ENCODE results near the gene IL32.
"Not testable (repeated sequence)": the region's sequence is repeated elsewhere in the genome, so short reads cannot be mapped to it uniquely, and the experiment has no call there.

The IL32 gene

GRCh38 chr16:3074860-3075522 is 9.6 kb downstream of the IL32 start:
- TF ChIP-seq, protein P1, sequence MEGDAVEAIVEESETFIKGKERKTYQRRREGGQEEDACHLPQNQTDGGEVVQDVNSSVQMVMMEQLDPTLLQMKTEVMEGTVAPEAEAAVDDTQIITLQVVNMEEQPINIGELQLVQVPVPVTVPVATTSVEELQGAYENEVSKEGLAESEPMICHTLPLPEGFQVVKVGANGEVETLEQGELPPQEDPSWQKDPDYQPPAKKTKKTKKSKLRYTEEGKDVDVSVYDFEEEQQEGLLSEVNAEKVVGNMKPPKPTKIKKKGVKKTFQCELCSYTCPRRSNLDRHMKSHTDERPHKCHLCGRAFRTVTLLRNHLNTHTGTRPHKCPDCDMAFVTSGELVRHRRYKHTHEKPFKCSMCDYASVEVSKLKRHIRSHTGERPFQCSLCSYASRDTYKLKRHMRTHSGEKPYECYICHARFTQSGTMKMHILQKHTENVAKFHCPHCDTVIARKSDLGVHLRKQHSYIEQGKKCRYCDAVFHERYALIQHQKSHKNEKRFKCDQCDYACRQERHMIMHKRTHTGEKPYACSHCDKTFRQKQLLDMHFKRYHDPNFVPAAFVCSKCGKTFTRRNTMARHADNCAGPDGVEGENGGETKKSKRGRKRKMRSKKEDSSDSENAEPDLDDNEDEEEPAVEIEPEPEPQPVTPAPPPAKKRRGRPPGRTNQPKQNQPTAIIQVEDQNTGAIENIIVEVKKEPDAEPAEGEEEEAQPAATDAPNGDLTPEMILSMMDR (IDR thresholded peaks at IDR 0.05; ENCODE audit: control insufficient read depth, insufficient read depth, low read depth, low read length, missing control alignments), result no peak
- no peak overlapping the region for H3K4me3 ChIP-seq (ENCODE audit: control insufficient read depth, low read depth, low read length)
- no peak for DNase-seq (ENCODE audit: low read depth)

GRCh38 chr16:3075523-3075915 is 10.1 kb downstream of the IL32 start:
- DNase-seq (ENCODE audit: low read depth), result no peak
- TF ChIP-seq, protein P1 (IDR thresholded peaks at IDR 0.05; ENCODE audit: control insufficient read depth, insufficient read depth, low read depth, low read length, missing control alignments), result no peak
- no peak overlapping the region for H3K4me3 ChIP-seq (ENCODE audit: control insufficient read depth, low read depth, low read length)

DNA sequence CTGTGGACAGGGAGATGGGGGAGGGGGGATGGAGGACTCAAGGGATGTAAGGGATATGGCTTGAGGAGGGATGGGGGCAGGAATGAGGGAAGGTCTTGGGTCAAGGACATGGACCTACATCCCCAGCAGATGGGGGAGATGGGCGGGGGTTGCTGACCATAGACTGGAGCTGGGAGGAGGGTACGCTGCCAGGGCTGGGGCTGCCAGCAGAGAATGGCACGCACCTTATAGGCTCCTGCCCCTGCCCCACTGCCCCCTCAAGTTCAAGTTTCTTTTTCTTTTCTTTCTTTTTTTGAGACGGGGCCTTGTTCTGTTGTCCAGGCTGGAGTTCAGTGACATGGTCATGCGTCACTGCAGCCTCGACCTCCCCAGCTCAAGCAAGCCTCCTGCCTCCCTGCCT is 10.5 kb downstream of the IL32 start:
- not testable (repeated sequence) for DNase-seq (ENCODE audit: low read depth); H3K4me3 ChIP-seq (ENCODE audit: control insufficient read depth, low read depth, low read length)

DNA sequence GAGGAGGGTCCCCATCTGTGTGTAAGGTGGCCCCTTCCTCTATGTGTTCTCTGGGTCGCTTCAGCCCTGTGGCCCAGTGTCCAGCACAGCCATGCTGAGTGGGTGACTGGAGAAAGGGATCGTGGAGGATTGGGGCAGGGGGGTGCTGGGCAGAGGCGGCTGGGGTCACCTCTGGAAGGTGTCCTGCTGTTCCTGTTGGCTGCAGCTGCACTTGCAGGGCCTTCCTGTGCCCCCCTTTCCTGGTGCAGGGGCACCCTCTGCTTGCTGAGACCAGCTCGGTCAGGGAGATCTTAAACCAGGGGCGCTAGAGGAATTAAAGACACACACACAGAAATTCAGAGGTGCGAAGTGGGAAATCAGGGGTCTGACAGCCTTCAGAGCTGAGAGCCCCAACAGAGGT is 11.1 kb downstream of the IL32 start:
- TF ChIP-seq, protein P1 (IDR thresholded peaks at IDR 0.05; ENCODE audit: control insufficient read depth, insufficient read depth, low read depth, low read length, missing control alignments), result no peak
- H3K4me3 ChIP-seq (ENCODE audit: control insufficient read depth, low read depth, low read length), result no peak overlapping the region
- DNase-seq (ENCODE audit: low read depth), result no peak

GRCh38 chr16:3080024-3080423 is 14.6 kb downstream of the IL32 start:
- no peak for DNase-seq (ENCODE audit: low read depth)
- no peak overlapping the region for H3K4me3 ChIP-seq (ENCODE audit: control insufficient read depth, low read depth, low read length)
- TF ChIP-seq, protein P1 (IDR thresholded peaks at IDR 0.05; ENCODE audit: control insufficient read depth, insufficient read depth, low read depth, low read length, missing control alignments), result no peak

GRCh38 chr16:3081957-3082356 is 16.5 kb downstream of the IL32 start:
- not testable (repeated sequence) for DNase-seq (ENCODE audit: low read depth); H3K4me3 ChIP-seq (ENCODE audit: control insufficient read depth, low read depth, low read length)

- DNase-seq (ENCODE audit: low read depth); H3K4me3 ChIP-seq (ENCODE audit: control insufficient read depth, low read depth, low read length): not testable (repeated sequence)
Observed at GRCh38 chr16:3083408-3083807, 18.0 kb downstream of the IL32 start.

DNA sequence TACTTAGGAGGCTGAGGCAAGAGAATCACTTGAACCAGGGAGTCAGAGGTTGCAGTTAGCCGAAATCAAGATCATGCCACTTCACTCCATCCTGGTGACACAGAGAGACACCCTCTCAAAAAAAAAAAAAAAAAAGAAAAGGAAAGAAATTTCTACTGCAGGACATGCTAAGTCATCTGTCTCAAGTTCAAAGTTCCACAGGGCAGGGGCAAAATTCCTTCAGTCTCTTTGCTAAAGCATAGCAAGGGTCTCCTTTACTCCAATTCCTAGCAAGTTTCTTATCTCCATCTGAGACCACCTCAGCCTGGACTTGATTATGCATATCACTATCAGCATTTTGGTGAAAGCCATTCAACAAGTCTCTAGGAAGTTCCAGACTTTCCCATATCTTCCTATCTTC is 19.1 kb downstream of the IL32 start:
- TF ChIP-seq, protein P1 (IDR thresholded peaks at IDR 0.05; ENCODE audit: control insufficient read depth, insufficient read depth, low read depth, low read length, missing control alignments), result no peak
- no peak overlapping the region for H3K4me3 ChIP-seq (ENCODE audit: control insufficient read depth, low read depth, low read length)
- DNase-seq (ENCODE audit: low read depth), result no peak

Data from AG09309 (cell line).